Muscle layer of colon (tissue), 2 donors: Measurements from ENCODE around the gene SOX14.

ENCODE experiments used
- H3K27ac ChIP-seq: one replicate; pipeline ENCODE4 v1.7.0; 2013; ENCODE audit warnings: low read depth, mild to moderate bottlenecking, low read length, moderate library complexity
- H3K27me3 ChIP-seq, 2 donors: one replicate each; pipeline ENCODE4 v1.7.0; 2013; ENCODE audit warnings: low read length in 2 of 2, mild to moderate bottlenecking in 2 of 2; ENCODE audit not compliant: insufficient read depth in 2 of 2, control insufficient read depth in 1 of 2
- H3K36me3 ChIP-seq: one replicate; pipeline ENCODE4 v1.7.0; 2013; ENCODE audit warnings: mild to moderate bottlenecking, low read length; ENCODE audit not compliant: insufficient read depth
- H3K4me1 ChIP-seq: one replicate; pipeline ENCODE4 v1.7.0; 2013; ENCODE audit warnings: mild to moderate bottlenecking, low read length; ENCODE audit not compliant: insufficient read depth
- H3K4me3 ChIP-seq, 2 donors: one replicate each; pipeline ENCODE4 v1.7.0; 2013; ENCODE audit warnings: low read length in 2 of 2, low read depth in 1 of 2, mild to moderate bottlenecking in 1 of 2, moderate library complexity in 1 of 2
- H3K9ac ChIP-seq: one replicate; pipeline ENCODE4 v1.7.0; 2013; ENCODE audit warnings: low read length
- H3K9me3 ChIP-seq: one replicate; pipeline ENCODE4 v1.7.0; 2013; ENCODE audit warnings: mild to moderate bottlenecking, low read length
- donor health status: abdominal sarcoma.
- donor health status: Adenocarcinoma of cecum.

The SOX14 gene

GRCh38 chr3:137807998-137808397, 43.9 kb downstream of the SOX14 start:
- H3K4me1 ChIP-seq = no peaks in the 10 kb centered on the region
- H3K9me3 ChIP-seq = no peaks in the 10 kb centered on the region
- H3K27me3 ChIP-seq = no peaks in the 10 kb centered on the region
- H3K4me3 ChIP-seq = no peak overlapping the region
- H3K9ac ChIP-seq = no peak overlapping the region
- H3K36me3 ChIP-seq = no peaks in the 10 kb centered on the region
- no peak overlapping the region for H3K27ac ChIP-seq

GRCh38 chr3:137809509-137809908, 45.4 kb downstream of the SOX14 start:
- no peak overlapping the region for H3K4me3 ChIP-seq
- H3K9me3 ChIP-seq = no peaks in the 10 kb centered on the region
- no peaks in the 10 kb centered on the region for H3K27me3 ChIP-seq
- no peak overlapping the region for H3K9ac ChIP-seq
- no peaks in the 10 kb centered on the region for H3K4me1 ChIP-seq
- H3K36me3 ChIP-seq = no peaks in the 10 kb centered on the region
- H3K27ac ChIP-seq = no peak overlapping the region

- no peaks in the 10 kb centered on the region for H3K27me3 ChIP-seq
- H3K4me3 ChIP-seq = no peak overlapping the region
- H3K27ac ChIP-seq = no peak overlapping the region
- no peaks in the 10 kb centered on the region for H3K4me1 ChIP-seq
- H3K36me3 ChIP-seq = no peaks in the 10 kb centered on the region
- H3K9ac ChIP-seq = no peak overlapping the region
- H3K9me3 ChIP-seq = no peaks in the 10 kb centered on the region
Observed at GRCh38 chr3:137812023-137812422, 47.9 kb downstream of the SOX14 start.

- Histone ChIP-seq H3K4me1 (no peaks in the 10 kb centered on the region), H3K27me3 (no peaks in the 10 kb centered on the region), H3K4me3 (no peak overlapping the region), H3K36me3 (no peaks in the 10 kb centered on the region), H3K9me3 (no peaks in the 10 kb centered on the region), H3K27ac (no peak overlapping the region), H3K9ac (no peak overlapping the region)
Observed at GRCh38 chr3:137815251-137815650, 51.1 kb downstream of the SOX14 start.
